Right cardiac atrium (tissue), 5 donors: ENCODE results near the gene ZNF225. TPM values are rescaled to one million over a fixed set of nuclear protein-coding genes. Genes with fewer than 3 reads are reported as not detected.
A peak's percentile ranks its signal among the peaks of the same experiment; 100 is the strongest.
"Not testable (repeated sequence)": the region's sequence is repeated elsewhere in the genome, so short reads cannot be mapped to it uniquely, and the experiment has no call there.

Experiments used
- ATAC-seq, 2 donors: fragments of 200-7000 bp; cut with Tn5 transposase; one replicate each; pipeline versions ENCODE4 v1.8.0 to v1.9.1; 2020; ENCODE audit warnings: moderate library complexity in 2 of 2, mild to moderate bottlenecking in 1 of 2
- DNase-seq, 3 donors: peaks; one replicate each; pipeline ENCODE4 v3.0.0-alpha.2; 2020
- H3K27ac ChIP-seq: one replicate; pipeline ENCODE4 v1.5.1; 2013; ENCODE audit warnings: mild to moderate bottlenecking, low read length, control low read depth, moderate library complexity
- H3K27me3 ChIP-seq: one replicate; pipeline ENCODE4 v1.6.1; 2013; ENCODE audit not compliant: control insufficient read depth, insufficient read depth
- H3K4me1 ChIP-seq: one replicate; pipeline ENCODE4 v1.6.1; 2013; ENCODE audit warnings: low read length; ENCODE audit not compliant: control insufficient read depth, insufficient read depth
- H3K4me3 ChIP-seq: one replicate; pipeline ENCODE4 v1.5.1; 2013; ENCODE audit warnings: low read length, control low read depth
- H3K9me3 ChIP-seq: one replicate; pipeline ENCODE4 v1.6.1; 2013; ENCODE audit warnings: low read length; ENCODE audit not compliant: control insufficient read depth
- WGBS: extraction: QIAGEN DNeasy Blood & Tissue Kit; methylation state at CpG from one replicate; pipeline ENCODE4 v1.1.7; 2013; 5-methylcytosine and 5-hydroxymethylcytosine counted together
- intact Hi-C, 4 donors: fragments of 100-400 bp; cut with DNase I; formaldehyde crosslinking; loops; one replicate each; pipeline versions ENCODE4 v1.11.0 to v1.14.0; 2022 to 2023
- polyA plus RNA-seq: library from polyadenylated mRNA; stranded (reverse); fragments of 200-250 nt; gene quantifications from one replicate; pipeline ENCODE4 v1.2.3, GENCODE V29; 2013
- total RNA-seq, 4 donors: library from RNA; stranded (reverse); fragmentation: NEBNext Ultra II Directional; extraction: Animal tissue kit (Norgen Biotek cat#: 25700); gene quantifications; one replicate each; pipeline ENCODE4 v1.2.1, GENCODE V29; 2021
- donor health status: healthy with polysubstance abuse.
- donor health status: DM: no; HTN: yes; CAD: no.
- donor health status: DM: no; HTN: no; CAD: no.
- donor health status: DM: no; HTN: yes; CAD: no; lungs with severe emphysema.
- donor health status: DM: yes; HTN: yes; CAD: no.

ZNF225 gene
- total and polyA plus RNA-seq, 5 donors, result 1.9 to 4.2 (median 3.9) TPM

- Histone ChIP-seq H3K4me3 (no peak overlapping the region), H3K27ac (no peak overlapping the region), H3K4me1 (no peaks in the 10 kb centered on the region), H3K9me3 (peaks cover 3% of the 10 kb centered on the region), H3K27me3 (no peaks in the 10 kb centered on the region)
- no peak for DNase-seq
- 98% methylated on average over 2 of the region's 2 CpGs for WGBS
- ATAC-seq, result no peak
- intact Hi-C loops, result loop anchor here in 2 of 4 donors (2.0 to 10.0 kb wide), 2 partner anchors 49 to 51 kb away; partner anchors contain the start of gene ZNF225 (in 2 of the 2)
Measured at GRCh38 chr19:44163789-44164188, 50.6 kb downstream of the ZNF225 start.

GRCh38 chr19:44164327-44164672 lies 51.1 kb downstream of the ZNF225 start:
- DNase-seq, result no peak
- Histone ChIP-seq H3K4me1 (no peaks in the 10 kb centered on the region), H3K27ac (peak overlapping the region; percentile 11), H3K4me3 (peak overlapping the region; percentile 98), H3K9me3 (peaks cover under 1% of the 10 kb centered on the region), H3K27me3 (no peaks in the 10 kb centered on the region)
- no peak for ATAC-seq
- 63% methylated on average over 3 of the region's 3 CpGs for WGBS
- intact Hi-C loops, result loop anchor here in 2 of 4 donors (2.0 to 10.0 kb wide), 2 partner anchors 49 to 51 kb away; partner anchors contain the start of gene ZNF225 (in 2 of the 2)

- H3K9me3 ChIP-seq, result no peaks in the 10 kb centered on the region
- intact Hi-C loops, result loop anchor here in 2 of 4 donors (2.0 to 10.0 kb wide), 2 partner anchors 50 to 52 kb away; partner anchors contain the start of gene ZNF225 (in 2 of the 2)
- peak; percentile 99 to 100 for ATAC-seq
Measured at GRCh38 chr19:44164673-44165512, 51.7 kb downstream of the ZNF225 start, which contains the start of gene ZNF226. Gene ZNF226, plus strand, starts transcription at chr19:44165100. Its CDS starts 4,981 bp downstream, at chr19:44170081.

GRCh38 chr19:44170660-44171059 lies 57.5 kb downstream of the ZNF225 start:
- H3K4me3 ChIP-seq, ATAC-seq, intact Hi-C loops, H3K4me1 ChIP-seq, H3K27me3 ChIP-seq, DNase-seq, H3K27ac ChIP-seq, H3K9me3 ChIP-seq: not testable (repeated sequence)
- over 99% methylated on average over 6 of the region's 6 CpGs for WGBS

More at GRCh38 chr19:44164673-44165512, 51.7 kb downstream of the ZNF225 start, which contains the start of gene ZNF226:
- DNase-seq, result peak; percentile 89 to 94 (median 92)
- under 1% methylated on average over 32 of the region's 32 CpGs for WGBS
- Histone ChIP-seq H3K4me1 (no peaks in the 10 kb centered on the region), H3K27ac (peak within 1 kb of the TSS; percentile 92), H3K27me3 (no peaks in the 10 kb centered on the region), H3K4me3 (peak within 1 kb of the TSS; percentile 98)

GRCh38 chr19:44176590-44176989 lies 63.4 kb downstream of the ZNF225 start:
- H3K4me3 ChIP-seq, result no peak overlapping the region
- intact Hi-C loops, result no loop called here
- 98% methylated on average over 3 of the region's 3 CpGs for WGBS
- ATAC-seq (no peak), DNase-seq (no peak)
- H3K4me1 ChIP-seq, result no peaks in the 10 kb centered on the region
- peaks cover 18% of the 10 kb centered on the region for H3K9me3 ChIP-seq
- H3K27me3 ChIP-seq, result no peaks in the 10 kb centered on the region
- H3K27ac ChIP-seq, result no peak overlapping the region

- ATAC-seq (no peak), DNase-seq (no peak)
- Histone ChIP-seq H3K27ac (no peak overlapping the region), H3K27me3 (no peaks in the 10 kb centered on the region), H3K4me1 (no peaks in the 10 kb centered on the region), H3K4me3 (no peak overlapping the region), H3K9me3 (peaks cover 12% of the 10 kb centered on the region)
- intact Hi-C loops, result no loop called here
Measured at GRCh38 chr19:44180968-44181367, 67.8 kb downstream of the ZNF225 start.

GRCh38 chr19:44182145-44182544 lies 68.9 kb downstream of the ZNF225 start:
- no peaks in the 10 kb centered on the region for H3K27me3 ChIP-seq
- H3K4me3 ChIP-seq, result no peak overlapping the region
- WGBS, result 83% methylated on average over 10 of the region's 10 CpGs
- H3K9me3 ChIP-seq, result peaks cover 2% of the 10 kb centered on the region
- ATAC-seq, result no peak
- H3K27ac ChIP-seq, result no peak overlapping the region
- no peaks in the 10 kb centered on the region for H3K4me1 ChIP-seq
- DNase-seq, result no peak
- intact Hi-C loops, result no loop called here

Other genes with a start within 250 kb of the ZNF225 start
- gene ZNF404, start 229.4 kb upstream of the ZNF225 start, total RNA-seq, result 10 to 100 TPM in 1 of 4 donors, 1 to 10 TPM in 3; 6.2 to 11.3 (median 6.8) TPM
- gene ZNF404, start 229.4 kb upstream of the ZNF225 start, polyA plus RNA-seq, result 12.2 TPM
- 1 to 10 TPM; 8.1 to 9.0 (median 8.6) TPM for gene ZNF45, start 178.1 kb upstream of the ZNF225 start, total RNA-seq
- 2.7 TPM for gene ZNF45, start 178.1 kb upstream of the ZNF225 start, polyA plus RNA-seq
- gene ZNF221, start 162.2 kb upstream of the ZNF225 start, total RNA-seq, result 1 to 10 TPM; 4.5 to 7.3 (median 5.8) TPM
- gene ZNF221, start 162.2 kb upstream of the ZNF225 start, polyA plus RNA-seq, result 2.9 TPM
- gene ZNF155, start 129.2 kb upstream of the ZNF225 start, total RNA-seq, result 10 to 100 TPM in 1 of 4 donors, 1 to 10 TPM in 3; 6.9 to 11.5 (median 7.4) TPM
- gene ZNF155, start 129.2 kb upstream of the ZNF225 start, polyA plus RNA-seq, result 6.0 TPM
- gene ZNF230, start 110.4 kb upstream of the ZNF225 start, total RNA-seq, result 1 to 10 TPM; 3.4 to 4.2 (median 3.7) TPM
- 1.9 TPM for gene ZNF230, start 110.4 kb upstream of the ZNF225 start, polyA plus RNA-seq
- 1 to 10 TPM; 3.6 to 4.6 (median 4.0) TPM for gene ZNF222, start 88.0 kb upstream of the ZNF225 start, total RNA-seq
- gene ZNF222, start 88.0 kb upstream of the ZNF225 start, polyA plus RNA-seq, result 3.8 TPM
- 1 to 10 TPM; 3.2 to 5.9 (median 4.5) TPM for gene ZNF223, start 61.4 kb upstream of the ZNF225 start, total RNA-seq
- gene ZNF223, start 61.4 kb upstream of the ZNF225 start, polyA plus RNA-seq, result 3.6 TPM
- gene ZNF284, start 41.2 kb upstream of the ZNF225 start, total RNA-seq, result 1 to 10 TPM; 2.0 to 2.7 (median 2.4) TPM
- 1.00 TPM for gene ZNF284, start 41.2 kb upstream of the ZNF225 start, polyA plus RNA-seq
- 10 to 100 TPM; 14.9 to 17.0 (median 15.9) TPM for gene ZNF224, start 19.0 kb upstream of the ZNF225 start, total RNA-seq
- gene ZNF224, start 19.0 kb upstream of the ZNF225 start, polyA plus RNA-seq, result 10.1 TPM
- 10 to 100 TPM in 1 of 4 donors, 1 to 10 TPM in 3; 9.6 to 10.6 (median 9.9) TPM for gene ZNF234, start 28.2 kb downstream of the ZNF225 start, total RNA-seq
- gene ZNF234, start 28.2 kb downstream of the ZNF225 start, polyA plus RNA-seq, result 4.4 TPM
- gene ZNF226, start 51.7 kb downstream of the ZNF225 start, total RNA-seq, result 10 to 100 TPM; 19.4 to 23.0 (median 22.2) TPM
- 24.8 TPM for gene ZNF226, start 51.7 kb downstream of the ZNF225 start, polyA plus RNA-seq
- gene ZNF227, start 99.1 kb downstream of the ZNF225 start, total RNA-seq, result 10 to 100 TPM; 13.2 to 16.0 (median 15.0) TPM
- 5.2 TPM for gene ZNF227, start 99.1 kb downstream of the ZNF225 start, polyA plus RNA-seq
- gene ZNF233, start 146.5 kb downstream of the ZNF225 start, total RNA-seq, result 1 to 10 TPM; 3.4 to 8.8 (median 6.4) TPM
- gene ZNF233, start 146.5 kb downstream of the ZNF225 start, polyA plus RNA-seq, result 3.2 TPM
- 1 to 10 TPM; 5.0 to 5.2 (median 5.1) TPM for gene ZNF235, start 191.6 kb downstream of the ZNF225 start, total RNA-seq
- gene ZNF235, start 191.6 kb downstream of the ZNF225 start, polyA plus RNA-seq, result 3.0 TPM
- gene ZNF112, start 243.3 kb downstream of the ZNF225 start, total RNA-seq, result 1 to 10 TPM; 5.2 to 7.3 (median 5.9) TPM
- gene ZNF112, start 243.3 kb downstream of the ZNF225 start, polyA plus RNA-seq, result 2.6 TPM